Measurements from ENCODE around the gene HDGFL1.

Gene HDGFL1

GRCh38 chr6:22590423-22590822, 21.1 kb downstream of the HDGFL1 start:
- no peak for DNase-seq (ENCODE audit: low read depth)

GRCh38 chr6:22593895-22594294, 24.5 kb downstream of the HDGFL1 start:
- DNase-seq (ENCODE audit: low read depth): no peak

GRCh38 chr6:22596011-22596410, 26.6 kb downstream of the HDGFL1 start:
- DNase-seq (ENCODE audit: low read depth): peak; percentile 22

GRCh38 chr6:22598339-22598738, 29.0 kb downstream of the HDGFL1 start:
- no peak for DNase-seq (ENCODE audit: low read depth)

GRCh38 chr6:22600059-22600458, 30.7 kb downstream of the HDGFL1 start:
- peak; percentile 62 for DNase-seq (ENCODE audit: low read depth)

- DNase-seq (ENCODE audit: low read depth): no peak
Observed at GRCh38 chr6:22601984-22602383, 32.6 kb downstream of the HDGFL1 start.

- DNase-seq (ENCODE audit: low read depth): peak; percentile 32
Observed at GRCh38 chr6:22605736-22606135, 36.4 kb downstream of the HDGFL1 start.

GRCh38 chr6:22610127-22610526, 40.8 kb downstream of the HDGFL1 start:
- DNase-seq (ENCODE audit: low read depth): no peak

- no peak for DNase-seq (ENCODE audit: low read depth)
Observed at GRCh38 chr6:22612236-22612635, 42.9 kb downstream of the HDGFL1 start.

- no peak for DNase-seq (ENCODE audit: low read depth)
Observed at GRCh38 chr6:22613051-22613450, 43.7 kb downstream of the HDGFL1 start.

GRCh38 chr6:22613695-22614094, 44.3 kb downstream of the HDGFL1 start:
- DNase-seq (ENCODE audit: low read depth): peak; percentile 94

- DNase-seq (ENCODE audit: low read depth): peak; percentile 48
Observed at GRCh38 chr6:22614547-22614946, 45.2 kb downstream of the HDGFL1 start.

- DNase-seq (ENCODE audit: low read depth): no peak
Observed at GRCh38 chr6:22621028-22621427, 51.7 kb downstream of the HDGFL1 start.
